Body of pancreas (tissue), 4 donors: ENCODE data around the gene ZNF18.

Experiments used
- POLR2A ChIP-seq, 3 donors: fragments of 450-650 bp; IDR thresholded peaks; one replicate each; pipeline ENCODE4 v1.6.1; 2016; ENCODE audit warnings: antibody characterized with exemption in 3 of 3, mild to moderate bottlenecking in 2 of 3
- TF ChIP-seq, protein P1 (sequence below), 7 experiments: fragments of 450-650 bp in 4 of 7; fragments of 200-600 bp in 3 of 7; sonication (generic) in 3 of 7; IDR thresholded peaks; one replicate each; pipeline ENCODE4 v1.5.1; 2016 to 2019; ENCODE audit warnings: antibody characterized with exemption in 7 of 7

DNA sequence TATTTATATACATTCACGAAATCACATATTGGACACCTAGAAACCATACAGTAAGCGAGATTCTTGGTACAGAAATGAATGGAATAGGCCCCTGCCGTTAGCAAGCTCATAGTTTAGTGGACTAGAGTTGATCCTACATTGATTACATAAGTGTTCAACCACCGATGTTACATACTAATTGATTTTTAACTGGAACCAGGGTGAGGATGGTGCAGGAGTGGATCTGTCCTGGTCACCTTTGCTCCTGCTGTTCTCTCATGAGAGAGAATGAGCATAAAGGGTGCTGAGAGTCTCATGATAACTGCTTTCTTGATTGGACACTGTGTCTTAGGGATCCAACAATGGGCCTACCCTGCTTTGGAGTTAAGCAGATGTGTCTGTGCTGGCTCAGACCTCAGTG, 37.3 kb upstream of the ZNF18 start:
- TF ChIP-seq, protein P1, sequence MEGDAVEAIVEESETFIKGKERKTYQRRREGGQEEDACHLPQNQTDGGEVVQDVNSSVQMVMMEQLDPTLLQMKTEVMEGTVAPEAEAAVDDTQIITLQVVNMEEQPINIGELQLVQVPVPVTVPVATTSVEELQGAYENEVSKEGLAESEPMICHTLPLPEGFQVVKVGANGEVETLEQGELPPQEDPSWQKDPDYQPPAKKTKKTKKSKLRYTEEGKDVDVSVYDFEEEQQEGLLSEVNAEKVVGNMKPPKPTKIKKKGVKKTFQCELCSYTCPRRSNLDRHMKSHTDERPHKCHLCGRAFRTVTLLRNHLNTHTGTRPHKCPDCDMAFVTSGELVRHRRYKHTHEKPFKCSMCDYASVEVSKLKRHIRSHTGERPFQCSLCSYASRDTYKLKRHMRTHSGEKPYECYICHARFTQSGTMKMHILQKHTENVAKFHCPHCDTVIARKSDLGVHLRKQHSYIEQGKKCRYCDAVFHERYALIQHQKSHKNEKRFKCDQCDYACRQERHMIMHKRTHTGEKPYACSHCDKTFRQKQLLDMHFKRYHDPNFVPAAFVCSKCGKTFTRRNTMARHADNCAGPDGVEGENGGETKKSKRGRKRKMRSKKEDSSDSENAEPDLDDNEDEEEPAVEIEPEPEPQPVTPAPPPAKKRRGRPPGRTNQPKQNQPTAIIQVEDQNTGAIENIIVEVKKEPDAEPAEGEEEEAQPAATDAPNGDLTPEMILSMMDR (IDR thresholded peaks at IDR 0.05), result no peak
- TF ChIP-seq POLR2A (IDR thresholded peaks at IDR 0.05), result no peak
